ENCODE measurements around the gene CMC1. TPM values are rescaled to one million over a fixed set of nuclear protein-coding genes. Genes with fewer than 3 reads are reported as not detected.

CMC1 gene
- 10.8 and 42.1 TPM in 2 replicates for total RNA-seq (2011; cell fraction: chromatin; rRNA removed; ENCODE audit: low replicate concordance)
- 8.3 and 11.2 TPM in 2 replicates for total RNA-seq (2011; cell fraction: nucleolus; rRNA removed)
- total RNA-seq (2011; cell fraction: nucleoplasm; rRNA removed), result 22.1 and 38.3 TPM in 2 replicates
- 15.9 and 18.0 TPM in 2 replicates for total RNA-seq (2014; rRNA removed)
- 52.9 and 57.6 TPM in 2 replicates for total RNA-seq (2014; rRNA removed; fragmentation: Illumina TruSeq; extraction: Trizol)
- total RNA-seq (2015; rRNA removed; fragmentation: Illumina TruSeq; extraction: Trizol), result 35.6 and 40.3 TPM in 2 replicates
- total RNA-seq (2021), result 38.8 and 42.9 TPM in 2 replicates
- polyA plus RNA-seq (2011; rRNA removed), result 58.5 and 74.6 TPM in 2 replicates
- 12.2 and 20.4 TPM in 2 replicates for polyA plus RNA-seq (2011; cell fraction: cytosol; rRNA removed)
- polyA plus RNA-seq (2011; cell fraction: nucleus; rRNA removed), result 15.2 and 25.7 TPM in 2 replicates
- polyA plus RNA-seq (2012), result 41.7 and 73.9 TPM in 2 replicates
- 19.8 and 44.7 TPM in 2 replicates for polyA plus RNA-seq (2014; fragmentation: Illumina TruSeq; extraction: Trizol)
- polyA plus RNA-seq (2014; fragmentation: Nextera tagmentation; extraction: Ambion mirVana), result 10 to 100 TPM; 48.9 to 56.8 TPM
- 50.9 and 59.0 TPM in 2 replicates for polyA plus RNA-seq (2014; rRNA removed)
- 12.4 and 13.6 TPM in 2 replicates for polyA minus RNA-seq (2011; rRNA and poly(A)+ RNA removed)
- 8.9 and 13.5 TPM in 2 replicates for polyA minus RNA-seq (2011; cell fraction: cytosol; rRNA and poly(A)+ RNA removed)
- polyA minus RNA-seq (2011; cell fraction: nucleus; rRNA and poly(A)+ RNA removed), result 34.2 and 50.4 TPM in 2 replicates
- percentile 86 among the genes with signal in this experiment for Bru-seq, nascent RNA
- percentile 87 among the genes with signal in this experiment for BruChase-seq, experiment 1, labeled RNA remaining after a 2-hour chase
- percentile 81 among the genes with signal in this experiment for BruChase-seq, experiment 2, labeled RNA remaining after a 6-hour chase
- long read RNA-seq, experiment 1, full-length matches to known transcripts, result 116 of 145 reads
- long read RNA-seq, experiment 1, partial matches to known transcripts, result 3 of 145 reads
- long read RNA-seq, experiment 1, other reads (novel, unspliced or antisense), result 26 of 145 reads
- long read RNA-seq, experiment 2, full-length matches to known transcripts, result 48 of 66 reads
- long read RNA-seq, experiment 2, partial matches to known transcripts, result 0 of 66 reads
- long read RNA-seq, experiment 2, other reads (novel, unspliced or antisense), result 18 of 66 reads
- long read RNA-seq, experiment 3, full-length matches to known transcripts, result 49 of 54 reads
- long read RNA-seq, experiment 3, partial matches to known transcripts, result 0 of 54 reads
- long read RNA-seq, experiment 3, other reads (novel, unspliced or antisense), result 5 of 54 reads

- Histone ChIP-seq H3K9me3 (replicated peaks; ENCODE audit: control insufficient read depth, insufficient read depth, low read depth, low read length) (no peaks in the 10 kb centered on the region), H3K4me3 (peak within 1 kb of the TSS; percentile 88), H3K79me2 (ENCODE audit: control insufficient read depth, insufficient read depth, low read length) (peaks cover 51% of the 10 kb centered on the region), H3K27ac (ENCODE audit: extremely low read depth, low read depth, low read length) (peak within 1 kb of the TSS; percentile 91), H2AFZ (ENCODE audit: low read depth, low read length) (peak within 1 kb of the TSS; percentile 97), H3K9me1 (ENCODE audit: control insufficient read depth, insufficient read depth, low read length) (no peaks in the 10 kb centered on the region), H3K4me2 (ENCODE audit: insufficient read depth, low read length) (peak within 1 kb of the TSS; percentile 92), H3K9ac (ENCODE audit: insufficient read depth in 1 of 2, low read depth in 2 of 2, low read length in 2 of 2) (peak within 1 kb of the TSS; percentile 94 to 95), H3K36me3 (ENCODE audit: control insufficient read depth, insufficient read depth, low read length) (peaks cover 5% of the 10 kb centered on the region; the same call in 1 of the 3 replicates), H4K20me1 (replicated peaks; ENCODE audit: control insufficient read depth, insufficient read depth, low read length) (no peaks in the 10 kb centered on the region), H3K4me1 (replicated peaks in 1 of 2; ENCODE audit: control insufficient read depth in 2 of 2, insufficient read depth in 2 of 2, low read length in 2 of 2) (peaks cover 20 to 26% of the 10 kb centered on the region in 2 experiments), H3K27me3 (ENCODE audit: control insufficient read depth in 2 of 2, insufficient read depth in 2 of 2, low read length in 2 of 2) (no peaks in the 10 kb centered on the region)
- CTCF ChIA-PET (ENCODE audit: low intra/inter-chr PET ratio), result no interaction called here
- intact Hi-C loops (cut with micrococcal nuclease), result loop anchor here (2.0 kb wide), 1 partner anchor 107 kb away; the partner anchor contains the start of genes AZI2 and ZCWPW2
- peak; percentile 98 for ATAC-seq
- under 1% methylated on average over 49 of the region's 68 CpGs for WGBS (ENCODE audit: insufficient coverage, low coverage, missing lambda C conversion rate)
- peak; percentile 98 for FAIRE-seq
- in situ Hi-C loops (cut with MboI), result no loop called here
- POLR2A ChIA-PET, result interaction anchor here (0.7 to 1.8 kb wide), 3 partner anchors 8 to 1633 kb away, joined by 3 to 5 read pairs (median 4); no protein-coding TSS in a partner anchor
- BruUV-seq (replicated peaks), result TSS peak; percentile 58
- peak; percentile 96 to 99 (median 97) for DNase-seq (ENCODE audit: extremely low read depth in 1 of 4, low spot score in 3 of 4)
- peak; percentile 93 for TF ChIP-seq MYC (IDR thresholded peaks at IDR 0.05; ENCODE audit: low read depth, low read length)
- peak; percentile 95 for TF ChIP-seq MYC (CRISPR knock-in tag; IDR thresholded peaks at IDR 0.05; ENCODE audit: borderline replicate concordance, low read depth)
- peak; percentile 74 for TF ChIP-seq DPF2 (IDR thresholded peaks at IDR 0.05)
- peak; percentile 94 for TF ChIP-seq POLR2B (IDR thresholded peaks at IDR 0.05; ENCODE audit: low read depth, partially characterized antibody)
- TF ChIP-seq POLR2H (tag; IDR thresholded peaks at IDR 0.05; ENCODE audit: low read depth), result peak; percentile 95
- TF ChIP-seq HINFP (tag; conservative IDR thresholded peaks at IDR 0.05; ENCODE audit: low read depth), result peak; percentile 78
- peak; percentile 57 for TF ChIP-seq SMARCA4 (IDR thresholded peaks at IDR 0.05)
- peak; percentile 77 for TF ChIP-seq FOSL1 (tag; conservative IDR thresholded peaks at IDR 0.05)
- TF ChIP-seq E2F5 (CRISPR knock-in tag; IDR thresholded peaks at IDR 0.05), result peak; percentile 86; the same call in 1 of the 2 replicates
- no peak for TF ChIP-seq FUS (optimal IDR thresholded peaks at IDR 0.05; ENCODE audit: low read depth, low read length)
- TF ChIP-seq THRA (IDR thresholded peaks at IDR 0.05), result no peak
Measured at GRCh38 chr3:28241221-28242160, at the start of gene CMC1. CMC1 (plus strand) TSS chr3:28241619; CDS start chr3:28241794, 175 bp downstream.
